WERI-Rb-1 (cell line): ENCODE data around the gene KLHL22.
"Not testable (repeated sequence)": the region's sequence is repeated elsewhere in the genome, so short reads cannot be mapped to it uniquely, and the experiment has no call there.

ENCODE experiments used
- DNase-seq: peaks from one replicate; pipeline ENCODE4 v3.0.0-alpha.2; 2020
- H3K27ac ChIP-seq: fragments of 250-450 bp; sonication (Bioruptor Pico); 2 replicates; pipeline ENCODE4 v1.5.1; 2020; ENCODE audit warnings: mild to moderate bottlenecking, moderate library complexity
- H3K27me3 ChIP-seq: fragments of 250-450 bp; sonication (Bioruptor Pico); 2 replicates; pipeline ENCODE4 v1.5.1; 2021; ENCODE audit warnings: mild to moderate bottlenecking, low read depth, moderate library complexity; ENCODE audit not compliant: insufficient read depth, severe bottlenecking
- H3K36me3 ChIP-seq: fragments of 250-450 bp; sonication (Bioruptor Pico); 2 replicates; pipeline ENCODE4 v1.5.1; 2020; ENCODE audit warnings: mild to moderate bottlenecking, moderate library complexity
- H3K4me3 ChIP-seq: 2 replicates; pipeline ENCODE4 v1.5.1; 2011; ENCODE audit warnings: low read depth, mild to moderate bottlenecking, control low read depth, low read length
- H3K9me3 ChIP-seq: fragments of 250-450 bp; sonication (Bioruptor Pico); 2 replicates; pipeline ENCODE4 v1.5.1; 2021; ENCODE audit warnings: mild to moderate bottlenecking, moderate library complexity; ENCODE audit not compliant: severe bottlenecking
- CTCF ChIP-seq: IDR thresholded peaks from 2 replicates; pipeline ENCODE4 v1.5.1; 2011; ENCODE audit warnings: low read depth, mild to moderate bottlenecking, control low read depth, inconsistent platforms, low read length

Gene KLHL22

GRCh38 chr22:20414059-20414440 is 81.5 kb downstream of the KLHL22 start:
- no peaks in the 10 kb centered on the region for H3K9me3 ChIP-seq
- DNase-seq: no peak
- no peak overlapping the region for H3K27ac ChIP-seq

GRCh38 chr22:20413217-20414058 is 82.2 kb downstream of the KLHL22 start:
- DNase-seq: no peak
- H3K36me3 ChIP-seq: no peaks in the 10 kb centered on the region

More at GRCh38 chr22:20414059-20414440, 81.5 kb downstream of the KLHL22 start:
- no peak for TF ChIP-seq CTCF
- no peaks in the 10 kb centered on the region for H3K27me3 ChIP-seq
- H3K36me3 ChIP-seq: no peaks in the 10 kb centered on the region
- no peak overlapping the region for H3K4me3 ChIP-seq

GRCh38 chr22:20412474-20413216 is 83.0 kb downstream of the KLHL22 start:
- Histone ChIP-seq H3K27me3 (no peaks in the 10 kb centered on the region), H3K9me3 (no peaks in the 10 kb centered on the region), H3K36me3 (no peaks in the 10 kb centered on the region), H3K4me3 (no peak overlapping the region), H3K27ac (no peak overlapping the region)
- DNase-seq: no peak
- no peak for TF ChIP-seq CTCF

More at GRCh38 chr22:20413217-20414058, 82.2 kb downstream of the KLHL22 start:
- H3K27ac ChIP-seq: no peak overlapping the region
- TF ChIP-seq CTCF: no peak
- H3K27me3 ChIP-seq: no peaks in the 10 kb centered on the region
- H3K9me3 ChIP-seq: no peaks in the 10 kb centered on the region
- H3K4me3 ChIP-seq: no peak overlapping the region

- DNase-seq, H3K27ac ChIP-seq: not testable (repeated sequence)
Observed at GRCh38 chr22:20409385-20409784, 86.2 kb downstream of the KLHL22 start.

GRCh38 chr22:20408891-20409290 is 86.7 kb downstream of the KLHL22 start:
- H3K4me3 ChIP-seq: no peak overlapping the region
- no peak for DNase-seq
- no peak overlapping the region for H3K27ac ChIP-seq
- no peak for TF ChIP-seq CTCF
- no peaks in the 10 kb centered on the region for H3K27me3 ChIP-seq
- no peaks in the 10 kb centered on the region for H3K9me3 ChIP-seq
- peaks cover 28% of the 10 kb centered on the region for H3K36me3 ChIP-seq

More at GRCh38 chr22:20409385-20409784, 86.2 kb downstream of the KLHL22 start:
- H3K36me3 ChIP-seq: peaks cover 28% of the 10 kb centered on the region
- H3K4me3 ChIP-seq, H3K27me3 ChIP-seq, H3K9me3 ChIP-seq: not testable (repeated sequence)

GRCh38 chr22:20407829-20408228 is 87.8 kb downstream of the KLHL22 start:
- peaks cover 34% of the 10 kb centered on the region for H3K36me3 ChIP-seq
- no peak for DNase-seq
- TF ChIP-seq CTCF: no peak
- H3K9me3 ChIP-seq: no peaks in the 10 kb centered on the region
- H3K27me3 ChIP-seq: no peaks in the 10 kb centered on the region
- H3K4me3 ChIP-seq: no peak overlapping the region
- no peak overlapping the region for H3K27ac ChIP-seq
